HepG2 (cell line): ENCODE measurements around the gene RHOT1. TPM values are rescaled to one million over a fixed set of nuclear protein-coding genes. Genes with fewer than 3 reads are reported as not detected.

Experiments used
- FOXP4 ChIP-seq: sonication (generic); formaldehyde crosslinking; IDR thresholded peaks from 2 replicates; pipeline ENCODE4 v1.4.0; 2020; ENCODE audit warnings: missing genetic modification reagents
- GABPB1 ChIP-seq: IDR thresholded peaks from 2 replicates; pipeline ENCODE4 v1.6.1; 2016; ENCODE audit warnings: mild to moderate bottlenecking, missing genetic modification reagents, moderate library complexity, missing compliant biosample characterization
- GATAD2A ChIP-seq: IDR thresholded peaks from 2 replicates; pipeline ENCODE4 v1.6.1; 2016
- RXRB ChIP-seq: IDR thresholded peaks from 2 replicates; pipeline ENCODE4 v1.6.1; 2016; ENCODE audit warnings: borderline replicate concordance, missing genetic modification reagents, missing compliant biosample characterization
- TCF7 ChIP-seq: sonication (generic); IDR thresholded peaks from 2 replicates; pipeline ENCODE4 v1.6.1; 2016; ENCODE audit warnings: antibody characterized with exemption, low read depth
- ZFX ChIP-seq: sonication (generic); formaldehyde crosslinking; IDR thresholded peaks from 2 replicates; pipeline ENCODE4 v1.4.0; 2020; ENCODE audit warnings: mild to moderate bottlenecking, low read depth, missing genetic modification reagents, moderate library complexity
- ZMYM3 ChIP-seq: sonication (generic); formaldehyde crosslinking; IDR thresholded peaks from 2 replicates; pipeline ENCODE4 v1.5.1; 2020; ENCODE audit warnings: mild to moderate bottlenecking, missing genetic modification reagents
- ZSCAN21 ChIP-seq: sonication (generic); formaldehyde crosslinking; IDR thresholded peaks from 2 replicates; pipeline ENCODE4 v1.8.0; 2022; ENCODE audit warnings: mild to moderate bottlenecking, missing genetic modification reagents, moderate library complexity, borderline replicate concordance
- polyA plus RNA-seq, 8 experiments: library from polyadenylated mRNA; depleted of rRNA in 3 of 8; stranded (reverse) in 7 of 8; unstranded in 1 of 8; fragments of >200 nt; fragmentation: Illumina TruSeq in 4 of 8; extraction: Trizol in 4 of 8; gene quantifications; 2 replicates each; pipeline versions ENCODE4 v1.2.1 to v1.2.3, GENCODE V29; 2011 to 2016; ENCODE audit warnings: low read depth in 4 of 8, missing spikeins in 1 of 8, mixed read lengths in 1 of 8; ENCODE audit not compliant: insufficient read depth in 1 of 8
- total RNA-seq, 5 experiments: library from RNA; depleted of rRNA; stranded (reverse); fragments of >200 nt; fragmentation: Illumina TruSeq; extraction: Trizol; gene quantifications; 2 replicates each; pipeline ENCODE4 v1.2.3, GENCODE V29; 2016; ENCODE audit warnings: low read depth in 1 of 5
- TF ChIP-seq, protein P1 (sequence below): sonication (generic); formaldehyde crosslinking; IDR thresholded peaks from 2 replicates; pipeline ENCODE4 v1.4.0; 2020; ENCODE audit warnings: missing genetic modification reagents, borderline replicate concordance
- TF ChIP-seq, protein P2 (sequence below): sonication (generic); formaldehyde crosslinking; IDR thresholded peaks from 2 replicates; pipeline ENCODE4 v1.4.0; 2020; ENCODE audit warnings: mild to moderate bottlenecking, missing genetic modification reagents

Gene RHOT1
- total and polyA plus RNA-seq, 2 of the 13 experiments (the other 11 are each of a cell fraction or from before 2014, with no cell fraction given) = 25.6 to 41.5 TPM

GRCh38 chr17:32127158-32127897 lies 15.0 kb upstream of the RHOT1 start (continued):
- peak; percentile 24; the same call in 1 of the 2 replicates for TF ChIP-seq GATAD2A (CRISPR knock-in tag)
- TF ChIP-seq RXRB (CRISPR knock-in tag) = no peak
- TF ChIP-seq, protein P1, sequence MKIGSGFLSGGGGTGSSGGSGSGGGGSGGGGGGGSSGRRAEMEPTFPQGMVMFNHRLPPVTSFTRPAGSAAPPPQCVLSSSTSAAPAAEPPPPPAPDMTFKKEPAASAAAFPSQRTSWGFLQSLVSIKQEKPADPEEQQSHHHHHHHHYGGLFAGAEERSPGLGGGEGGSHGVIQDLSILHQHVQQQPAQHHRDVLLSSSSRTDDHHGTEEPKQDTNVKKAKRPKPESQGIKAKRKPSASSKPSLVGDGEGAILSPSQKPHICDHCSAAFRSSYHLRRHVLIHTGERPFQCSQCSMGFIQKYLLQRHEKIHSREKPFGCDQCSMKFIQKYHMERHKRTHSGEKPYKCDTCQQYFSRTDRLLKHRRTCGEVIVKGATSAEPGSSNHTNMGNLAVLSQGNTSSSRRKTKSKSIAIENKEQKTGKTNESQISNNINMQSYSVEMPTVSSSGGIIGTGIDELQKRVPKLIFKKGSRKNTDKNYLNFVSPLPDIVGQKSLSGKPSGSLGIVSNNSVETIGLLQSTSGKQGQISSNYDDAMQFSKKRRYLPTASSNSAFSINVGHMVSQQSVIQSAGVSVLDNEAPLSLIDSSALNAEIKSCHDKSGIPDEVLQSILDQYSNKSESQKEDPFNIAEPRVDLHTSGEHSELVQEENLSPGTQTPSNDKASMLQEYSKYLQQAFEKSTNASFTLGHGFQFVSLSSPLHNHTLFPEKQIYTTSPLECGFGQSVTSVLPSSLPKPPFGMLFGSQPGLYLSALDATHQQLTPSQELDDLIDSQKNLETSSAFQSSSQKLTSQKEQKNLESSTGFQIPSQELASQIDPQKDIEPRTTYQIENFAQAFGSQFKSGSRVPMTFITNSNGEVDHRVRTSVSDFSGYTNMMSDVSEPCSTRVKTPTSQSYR (CRISPR knock-in tag) = no peak
- peak; percentile 59; the same call in 1 of the 2 replicates for TF ChIP-seq GABPB1
- TF ChIP-seq ZSCAN21 = no peak
- peak; percentile 49; the same call in 1 of the 2 replicates for TF ChIP-seq ZFX (CRISPR knock-in tag)
- TF ChIP-seq TCF7 = no peak
- TF ChIP-seq ZMYM3 (CRISPR knock-in tag) = 0 out of 2 replicates have a peak, but pooled peaks have one; percentile 32
- TF ChIP-seq, protein P2, sequence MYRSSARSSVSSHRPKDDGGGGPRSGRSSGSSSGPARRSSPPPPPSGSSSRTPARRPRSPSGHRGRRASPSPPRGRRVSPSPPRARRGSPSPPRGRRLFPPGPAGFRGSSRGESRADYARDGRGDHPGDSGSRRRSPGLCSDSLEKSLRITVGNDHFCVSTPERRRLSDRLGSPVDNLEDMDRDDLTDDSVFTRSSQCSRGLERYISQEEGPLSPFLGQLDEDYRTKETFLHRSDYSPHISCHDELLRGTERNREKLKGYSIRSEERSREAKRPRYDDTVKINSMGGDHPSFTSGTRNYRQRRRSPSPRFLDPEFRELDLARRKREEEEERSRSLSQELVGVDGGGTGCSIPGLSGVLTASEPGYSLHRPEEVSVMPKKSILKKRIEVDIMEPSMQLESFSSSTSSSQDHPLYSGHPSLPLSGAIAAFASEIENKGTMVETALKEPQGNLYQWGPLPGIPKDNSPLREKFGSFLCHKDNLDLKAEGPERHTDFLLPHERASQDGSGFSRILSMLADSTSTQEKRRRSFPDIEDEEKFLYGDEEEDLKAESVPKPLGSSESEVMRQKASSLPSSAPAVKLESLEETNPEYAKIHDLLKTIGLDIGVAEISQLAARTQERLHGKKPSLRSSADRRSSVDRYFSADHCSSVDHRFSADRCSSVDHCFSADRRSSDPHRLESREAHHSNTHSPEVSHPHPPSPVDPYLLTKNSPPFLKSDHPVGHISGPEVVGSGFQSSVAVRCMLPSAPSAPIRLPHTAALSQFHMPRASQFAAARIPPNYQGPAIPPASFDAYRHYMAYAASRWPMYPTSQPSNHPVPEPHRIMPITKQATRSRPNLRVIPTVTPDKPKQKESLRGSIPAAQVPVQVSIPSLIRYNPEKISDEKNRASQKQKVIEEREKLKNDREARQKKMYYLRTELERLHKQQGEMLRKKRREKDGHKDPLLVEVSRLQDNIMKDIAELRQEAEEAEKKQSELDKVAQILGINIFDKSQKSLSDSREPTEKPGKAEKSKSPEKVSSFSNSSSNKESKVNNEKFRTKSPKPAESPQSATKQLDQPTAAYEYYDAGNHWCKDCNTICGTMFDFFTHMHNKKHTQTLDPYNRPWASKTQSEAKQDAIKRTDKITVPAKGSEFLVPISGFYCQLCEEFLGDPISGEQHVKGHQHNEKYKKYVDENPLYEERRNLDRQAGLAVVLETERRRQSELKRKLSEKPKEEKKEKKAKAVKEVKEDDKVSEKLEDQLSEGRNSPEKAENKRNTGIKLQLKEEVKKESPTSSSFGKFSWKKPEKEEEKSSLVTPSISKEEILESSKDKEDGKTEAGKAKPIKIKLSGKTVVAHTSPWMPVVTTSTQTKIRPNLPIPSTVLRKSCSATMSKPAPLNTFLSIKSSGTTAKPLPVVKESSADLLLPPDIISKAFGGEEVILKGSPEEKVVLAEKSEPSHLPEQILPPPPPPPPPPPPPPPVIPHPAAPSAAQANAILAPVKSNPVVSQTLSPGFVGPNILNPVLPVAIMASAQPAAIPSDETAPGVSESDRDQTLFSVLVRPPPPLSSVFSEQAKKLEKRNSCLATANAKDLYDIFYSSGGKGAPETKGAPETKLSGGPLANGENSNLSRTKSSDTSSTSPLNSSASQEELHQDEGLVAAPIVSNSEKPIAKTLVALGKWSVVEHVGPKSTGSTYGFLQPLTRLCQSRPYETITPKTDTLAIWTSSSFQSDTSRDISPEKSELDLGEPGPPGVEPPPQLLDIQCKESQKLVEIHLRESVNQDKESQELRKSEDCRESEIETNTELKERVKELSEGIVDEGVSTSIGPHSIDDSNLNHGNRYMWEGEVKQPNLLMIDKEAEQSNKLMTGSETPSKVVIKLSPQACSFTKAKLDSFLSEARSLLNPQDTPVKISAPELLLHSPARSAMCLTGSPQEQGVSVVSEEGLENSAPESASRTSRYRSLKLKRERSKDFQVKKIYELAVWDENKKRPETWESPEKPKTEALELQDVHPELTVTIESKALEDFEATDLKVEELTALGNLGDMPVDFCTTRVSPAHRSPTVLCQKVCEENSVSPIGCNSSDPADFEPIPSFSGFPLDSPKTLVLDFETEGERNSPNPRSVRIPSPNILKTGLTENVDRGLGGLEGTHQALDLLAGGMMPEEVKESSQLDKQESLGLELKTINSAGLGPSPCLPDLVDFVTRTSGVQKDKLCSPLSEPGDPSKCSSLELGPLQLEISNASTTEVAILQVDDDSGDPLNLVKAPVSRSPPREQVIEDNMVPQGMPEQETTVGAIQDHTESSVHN (CRISPR knock-in tag) = no peak
- 0 out of 2 replicates have a peak, but pooled peaks have one; percentile 31 for TF ChIP-seq FOXP4 (CRISPR knock-in tag)
